OCI-LY3 (cell line): ENCODE results near the gene MRPS2.
"Not testable (repeated sequence)": the region's sequence is repeated elsewhere in the genome, so short reads cannot be mapped to it uniquely, and the experiment has no call there.

Experiments used
- H2AFZ ChIP-seq: fragments of 200-600, 300-600 bp; shearing (Covaris generic); 2 replicates; pipeline ENCODE4 v1.6.0; 2014; ENCODE audit warnings: antibody characterized with exemption, low read depth, low read length
- H3K27ac ChIP-seq: fragments of 200-600, 300-600 bp; sonication (generic); 2 replicates; pipeline ENCODE4 v1.5.1; 2014; ENCODE audit warnings: mild to moderate bottlenecking, low read length, moderate library complexity, mixed read lengths
- H3K27me3 ChIP-seq: fragments of 200-600, 300-600 bp; sonication (generic); 2 replicates; pipeline ENCODE4 v1.6.1; 2014; ENCODE audit warnings: low read depth, low read length, mixed read lengths
- H3K36me3 ChIP-seq: fragments of 200-600, 300-600 bp; sonication (generic); replicated peaks from 2 replicates; pipeline ENCODE3; 2014; ENCODE audit warnings: low read depth, low read length, mixed read lengths
- H3K4me1 ChIP-seq: fragments of 300-600, 200-600 bp; sonication (generic); 2 replicates; pipeline ENCODE4 v1.6.1; 2014; ENCODE audit warnings: low read length, mixed read lengths
- H3K4me2 ChIP-seq: fragments of 200-600, 300-600 bp; sonication (generic); 2 replicates; pipeline ENCODE4 v1.6.1; 2014; ENCODE audit warnings: low read length, mixed read lengths
- H3K4me3 ChIP-seq: fragments of 300-600, 200-600 bp; sonication (generic); 2 replicates; pipeline ENCODE4 v1.5.1; 2014; ENCODE audit warnings: antibody characterized with exemption, mild to moderate bottlenecking, low read length, moderate library complexity
- H3K79me2 ChIP-seq: fragments of 300-600, 200-600 bp; shearing (Covaris generic); 2 replicates; pipeline ENCODE4 v1.6.1; 2014; ENCODE audit warnings: mild to moderate bottlenecking, low read length, mixed read lengths
- H3K9ac ChIP-seq: fragments of 300-600, 200-600 bp; shearing (Covaris generic); 2 replicates; pipeline ENCODE4 v1.6.0; 2014; ENCODE audit warnings: mild to moderate bottlenecking, low read length, moderate library complexity
- H3K9me3 ChIP-seq: fragments of 200-600, 300-600 bp; shearing (Covaris generic); 2 replicates; pipeline ENCODE4 v1.6.1; 2014; ENCODE audit warnings: low read length, mixed read lengths; ENCODE audit not compliant: insufficient read depth
- H4K20me1 ChIP-seq: fragments of 200-600, 300-600 bp; sonication (generic); 2 replicates; pipeline ENCODE4 v1.6.1; 2016; ENCODE audit warnings: low read length, mixed read lengths; ENCODE audit not compliant: insufficient read depth
- EZH2phosphoT487 ChIP-seq: fragments of 200-600 bp; shearing (Covaris generic); IDR thresholded peaks from 2 replicates; pipeline ENCODE4 v1.6.1; 2018; ENCODE audit warnings: antibody characterized with exemption, mixed run types, low read depth
- TF ChIP-seq, protein P1 (sequence below): fragments of 200-600, 300-600 bp; sonication (generic); IDR thresholded peaks from 2 replicates; pipeline ENCODE4 v1.5.1; 2014; ENCODE audit warnings: antibody characterized with exemption, low read length, low read depth

Gene MRPS2

DNA sequence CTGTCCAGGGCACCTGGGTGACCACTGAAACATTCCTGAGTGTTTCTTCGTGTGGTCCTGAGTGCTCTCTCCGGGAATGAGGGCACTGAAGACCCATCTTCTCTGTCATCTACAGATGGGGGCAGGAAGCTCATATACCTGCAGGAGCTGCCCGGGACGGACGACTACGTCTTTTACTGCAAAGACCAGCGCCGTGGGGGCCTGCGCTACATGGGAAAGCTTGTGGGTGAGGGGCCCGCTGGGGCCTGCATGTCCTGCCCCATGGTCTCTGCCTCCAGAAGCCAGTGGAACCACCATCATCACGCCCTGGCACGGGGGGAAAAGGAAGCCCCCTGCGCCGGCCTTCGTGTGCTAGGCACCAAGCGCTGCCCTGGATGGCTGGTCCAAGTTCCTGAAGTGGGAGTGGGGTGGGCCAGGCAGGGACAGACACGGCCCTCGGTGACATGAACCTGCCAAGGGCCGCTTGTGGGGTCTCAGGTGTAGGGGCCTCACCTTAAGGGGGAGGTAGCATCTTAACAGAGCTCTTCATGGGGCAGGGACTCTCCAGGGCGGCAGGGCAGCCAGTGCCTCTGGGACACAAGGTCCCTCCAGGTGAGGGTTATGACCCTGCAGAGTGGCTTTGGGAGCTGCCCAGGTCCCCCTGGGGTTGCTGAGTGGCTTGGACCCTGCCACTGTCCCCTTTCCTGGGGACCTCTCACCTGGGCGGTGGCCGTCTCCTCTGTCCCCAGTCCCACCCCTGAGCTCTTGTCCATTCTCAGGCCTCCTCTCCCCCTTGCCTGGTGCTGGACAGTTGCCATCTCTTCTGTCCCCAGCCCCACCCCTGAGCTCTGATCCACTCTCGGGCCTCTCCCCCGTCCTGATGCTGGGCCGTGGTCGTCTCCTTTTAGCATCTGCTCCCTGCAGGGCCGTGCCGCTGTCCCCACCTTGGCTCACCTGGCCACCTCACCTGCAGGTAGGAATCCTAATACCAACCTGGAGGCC, 47.6 kb downstream of the MRPS2 start:
- H3K27me3 ChIP-seq: no peaks in the 10 kb centered on the region
- H3K9me3 ChIP-seq: no peaks in the 10 kb centered on the region
- no peak overlapping the region for H3K4me2 ChIP-seq
- H2AFZ ChIP-seq: no peak overlapping the region
- no peaks in the 10 kb centered on the region for H4K20me1 ChIP-seq
- H3K4me3 ChIP-seq: no peak overlapping the region
- no peak overlapping the region for H3K9ac ChIP-seq
- no peak for TF ChIP-seq EZH2phosphoT487
- TF ChIP-seq, protein P1, sequence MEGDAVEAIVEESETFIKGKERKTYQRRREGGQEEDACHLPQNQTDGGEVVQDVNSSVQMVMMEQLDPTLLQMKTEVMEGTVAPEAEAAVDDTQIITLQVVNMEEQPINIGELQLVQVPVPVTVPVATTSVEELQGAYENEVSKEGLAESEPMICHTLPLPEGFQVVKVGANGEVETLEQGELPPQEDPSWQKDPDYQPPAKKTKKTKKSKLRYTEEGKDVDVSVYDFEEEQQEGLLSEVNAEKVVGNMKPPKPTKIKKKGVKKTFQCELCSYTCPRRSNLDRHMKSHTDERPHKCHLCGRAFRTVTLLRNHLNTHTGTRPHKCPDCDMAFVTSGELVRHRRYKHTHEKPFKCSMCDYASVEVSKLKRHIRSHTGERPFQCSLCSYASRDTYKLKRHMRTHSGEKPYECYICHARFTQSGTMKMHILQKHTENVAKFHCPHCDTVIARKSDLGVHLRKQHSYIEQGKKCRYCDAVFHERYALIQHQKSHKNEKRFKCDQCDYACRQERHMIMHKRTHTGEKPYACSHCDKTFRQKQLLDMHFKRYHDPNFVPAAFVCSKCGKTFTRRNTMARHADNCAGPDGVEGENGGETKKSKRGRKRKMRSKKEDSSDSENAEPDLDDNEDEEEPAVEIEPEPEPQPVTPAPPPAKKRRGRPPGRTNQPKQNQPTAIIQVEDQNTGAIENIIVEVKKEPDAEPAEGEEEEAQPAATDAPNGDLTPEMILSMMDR: no peak
- no peak overlapping the region for H3K27ac ChIP-seq
- H3K4me1 ChIP-seq: no peaks in the 10 kb centered on the region
- H3K79me2 ChIP-seq: no peaks in the 10 kb centered on the region
- H3K36me3 ChIP-seq: no peaks in the 10 kb centered on the region

DNA sequence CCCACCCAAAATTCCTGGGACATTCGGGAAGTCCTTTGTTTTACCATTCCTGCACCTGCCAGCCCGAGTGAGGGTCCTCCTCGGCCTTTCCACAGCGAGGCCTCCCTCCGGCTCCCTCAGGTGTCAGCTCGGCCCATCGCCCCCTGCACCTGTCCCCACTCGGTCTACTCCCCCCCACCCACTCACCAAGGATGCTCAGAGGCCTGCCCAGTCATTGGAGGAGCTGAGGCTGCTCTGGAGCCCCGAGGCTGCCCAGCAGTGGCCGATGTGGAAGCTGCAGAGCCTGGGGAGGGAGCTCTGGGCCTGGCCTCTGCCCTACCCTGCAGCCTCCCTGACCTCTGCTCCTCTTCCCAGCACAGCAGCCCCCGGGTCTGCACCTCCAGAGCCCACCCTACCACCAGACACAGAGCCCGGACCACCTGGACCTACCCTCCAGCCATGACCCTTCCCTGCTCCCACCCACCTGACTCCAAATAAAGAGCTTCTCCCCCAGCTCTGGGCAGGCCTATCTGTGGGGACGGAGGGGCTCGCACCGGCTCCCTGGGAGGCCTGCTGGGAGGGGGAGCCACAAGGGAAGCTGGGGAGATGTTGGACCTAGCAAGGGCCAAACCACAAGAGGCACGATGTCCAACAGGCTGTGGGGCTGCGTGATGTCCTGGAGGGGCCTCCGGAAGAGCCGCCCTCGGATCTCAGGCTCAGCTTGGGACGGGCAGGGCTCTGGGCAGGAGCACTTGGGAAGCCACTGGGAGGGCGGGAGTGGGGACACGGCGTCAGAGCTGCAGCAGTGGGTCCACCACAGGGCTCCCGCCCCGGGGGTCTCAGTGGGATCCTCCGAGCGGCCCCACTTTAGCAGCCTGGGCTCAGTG, 49.2 kb downstream of the MRPS2 start:
- not testable (repeated sequence) for H3K9me3 ChIP-seq, H3K27ac ChIP-seq, H3K4me2 ChIP-seq, H2AFZ ChIP-seq, H3K4me1 ChIP-seq, H3K27me3 ChIP-seq, H3K36me3 ChIP-seq, H3K9ac ChIP-seq, H3K4me3 ChIP-seq, H4K20me1 ChIP-seq, H3K79me2 ChIP-seq

DNA sequence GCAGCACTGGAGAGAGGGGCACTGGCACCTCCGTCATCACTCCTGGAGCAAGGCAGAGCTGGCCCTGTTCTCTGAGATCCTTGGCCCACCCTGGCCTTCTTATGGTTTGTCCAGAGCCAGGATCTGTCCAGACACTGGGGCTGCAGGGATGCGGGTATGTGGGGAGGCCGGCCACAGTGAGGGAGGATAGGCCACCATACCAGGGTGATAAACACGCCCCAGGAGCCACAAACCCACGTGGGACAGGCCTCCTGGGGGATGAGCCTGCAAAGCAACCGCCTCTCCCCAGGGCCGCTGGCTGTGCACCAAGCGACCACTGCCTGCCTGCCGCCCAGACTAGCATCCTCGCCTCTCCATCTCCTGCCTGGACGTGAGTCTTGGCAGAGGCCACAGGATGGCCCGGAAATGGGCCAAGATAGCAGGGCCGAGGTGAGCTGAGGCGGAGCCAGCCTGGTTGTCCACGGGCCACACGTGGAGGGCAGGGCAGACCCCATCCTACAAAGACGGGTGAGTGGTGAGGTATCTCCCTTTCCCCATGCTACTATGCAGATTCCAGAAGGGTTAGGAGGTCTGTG, 49.9 kb downstream of the MRPS2 start:
- Histone ChIP-seq H3K9ac (no peak overlapping the region), H4K20me1 (no peaks in the 10 kb centered on the region), H2AFZ (no peak overlapping the region), H3K4me2 (no peak overlapping the region), H3K4me1 (no peaks in the 10 kb centered on the region), H3K27me3 (no peaks in the 10 kb centered on the region), H3K9me3 (no peaks in the 10 kb centered on the region), H3K36me3 (no peaks in the 10 kb centered on the region), H3K4me3 (no peak overlapping the region), H3K27ac (no peak overlapping the region), H3K79me2 (no peaks in the 10 kb centered on the region)
- TF ChIP-seq, protein P1: no peak
- TF ChIP-seq EZH2phosphoT487: no peak

DNA sequence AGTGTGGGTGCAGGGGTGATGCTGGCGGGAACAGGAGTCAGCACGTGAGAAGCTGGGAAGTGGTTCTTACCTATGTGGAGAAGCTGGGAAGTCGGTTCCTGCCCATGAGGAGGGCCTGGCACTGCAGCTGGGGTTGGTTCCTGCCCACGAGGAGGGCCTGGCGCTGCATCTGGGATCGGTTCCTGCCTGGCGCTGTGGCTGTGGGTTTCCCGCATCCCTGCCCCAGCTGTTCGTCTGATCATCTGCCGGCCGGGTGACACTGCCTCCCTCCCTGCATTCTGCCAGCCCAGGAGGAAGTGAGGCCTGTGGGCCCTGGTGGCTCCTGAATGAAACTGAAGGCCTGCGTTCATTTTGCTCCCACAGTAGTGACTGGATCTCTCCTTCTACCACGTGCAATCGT, 50.5 kb downstream of the MRPS2 start:
- H3K4me3 ChIP-seq: no peak overlapping the region
- H4K20me1 ChIP-seq: no peaks in the 10 kb centered on the region
- TF ChIP-seq EZH2phosphoT487: no peak
- TF ChIP-seq, protein P1: no peak
- no peaks in the 10 kb centered on the region for H3K4me1 ChIP-seq
- no peaks in the 10 kb centered on the region for H3K27me3 ChIP-seq
- no peak overlapping the region for H2AFZ ChIP-seq
- H3K79me2 ChIP-seq: no peaks in the 10 kb centered on the region
- H3K36me3 ChIP-seq: no peaks in the 10 kb centered on the region
- no peak overlapping the region for H3K4me2 ChIP-seq
- no peaks in the 10 kb centered on the region for H3K9me3 ChIP-seq
- no peak overlapping the region for H3K9ac ChIP-seq
- no peak overlapping the region for H3K27ac ChIP-seq
